ENCODE results near the gene RNF215.

The RNF215 gene

GRCh38 chr22:30380011-30380410 lies 7.2 kb downstream of the RNF215 start:
- no peak overlapping the region for H3K4me3 ChIP-seq (ENCODE audit: control insufficient read depth, low read depth, low read length)
- TF ChIP-seq CTCF (IDR thresholded peaks at IDR 0.05; ENCODE audit: control insufficient read depth, insufficient read depth, low read depth, low read length, missing control alignments), result no peak
- no peak for DNase-seq (ENCODE audit: low read depth)

- TF ChIP-seq CTCF (IDR thresholded peaks at IDR 0.05; ENCODE audit: control insufficient read depth, insufficient read depth, low read depth, low read length, missing control alignments), result no peak
- DNase-seq (ENCODE audit: low read depth), result no peak
- H3K4me3 ChIP-seq (ENCODE audit: control insufficient read depth, low read depth, low read length), result no peak overlapping the region
These were observed 11.8 kb downstream of the RNF215 start for GRCh38 chr22:30375312-30375849.

GRCh38 chr22:30373331-30374325 lies 13.6 kb downstream of the RNF215 start:
- no peak for DNase-seq (ENCODE audit: low read depth)
- TF ChIP-seq CTCF (IDR thresholded peaks at IDR 0.05; ENCODE audit: control insufficient read depth, insufficient read depth, low read depth, low read length, missing control alignments), result no peak
- no peak overlapping the region for H3K4me3 ChIP-seq (ENCODE audit: control insufficient read depth, low read depth, low read length)

- no peak for TF ChIP-seq CTCF (IDR thresholded peaks at IDR 0.05; ENCODE audit: control insufficient read depth, insufficient read depth, low read depth, low read length, missing control alignments)
- no peak for DNase-seq (ENCODE audit: low read depth)
- H3K4me3 ChIP-seq (ENCODE audit: control insufficient read depth, low read depth, low read length), result no peak overlapping the region
These were observed 14.3 kb downstream of the RNF215 start for GRCh38 chr22:30372915-30373314.

- no peak for DNase-seq (ENCODE audit: low read depth)
- H3K4me3 ChIP-seq (ENCODE audit: control insufficient read depth, low read depth, low read length), result no peak overlapping the region
- no peak for TF ChIP-seq CTCF (IDR thresholded peaks at IDR 0.05; ENCODE audit: control insufficient read depth, insufficient read depth, low read depth, low read length, missing control alignments)
These were observed 15.2 kb downstream of the RNF215 start for GRCh38 chr22:30371981-30372380.

GRCh38 chr22:30371321-30371720 lies 15.9 kb downstream of the RNF215 start:
- TF ChIP-seq CTCF (IDR thresholded peaks at IDR 0.05; ENCODE audit: control insufficient read depth, insufficient read depth, low read depth, low read length, missing control alignments), result no peak
- no peak for DNase-seq (ENCODE audit: low read depth)
- H3K4me3 ChIP-seq (ENCODE audit: control insufficient read depth, low read depth, low read length), result no peak overlapping the region

Data from AG09309 (cell line).